Neural crest cell (in vitro differentiated cells): ENCODE data around the gene RNF19B. TPM values are rescaled to one million over a fixed set of nuclear protein-coding genes. Genes with fewer than 3 reads are reported as not detected.

Experiments
- DNase-seq: peaks from one replicate; pipeline ENCODE4 v3.0.0; 2021; ENCODE audit warnings: low read depth, mixed read lengths, low spot score
- H3K27ac Mint-ChIP-seq: one replicate; pipeline ENCODE4 v1.8.0; 2021; ENCODE audit warnings: mild to moderate bottlenecking, mixed read lengths; ENCODE audit not compliant: unreplicated experiment
- H3K27me3 Mint-ChIP-seq: 2 replicates; pipeline ENCODE4 v1.8.0; 2021; ENCODE audit warnings: low read depth, mild to moderate bottlenecking, mixed read lengths
- H3K36me3 Mint-ChIP-seq: 2 replicates; pipeline ENCODE4 v1.8.0; 2021; ENCODE audit warnings: low read depth, mild to moderate bottlenecking, mixed read lengths
- H3K4me1 Mint-ChIP-seq: 2 replicates; pipeline ENCODE4 v1.8.0; 2021; ENCODE audit warnings: mixed read lengths
- H3K4me3 Mint-ChIP-seq: one replicate; pipeline ENCODE4 v1.8.0; 2021; ENCODE audit warnings: mild to moderate bottlenecking, mixed read lengths
- H3K9me3 Mint-ChIP-seq: 2 replicates; pipeline ENCODE4 v1.8.0; 2021; ENCODE audit warnings: mixed read lengths
- total RNA-seq: library from RNA; stranded (reverse); gene quantifications from 2 replicates; pipeline ENCODE4 v1.2.1, GENCODE V29; 2021
- TF ChIP-seq, protein P1 (sequence below): fragments of 200-600 bp; sonication (generic); conservative IDR thresholded peaks from 2 replicates; pipeline ENCODE4 v1.5.0; 2021; ENCODE audit warnings: antibody characterized with exemption, mild to moderate bottlenecking

RNF19B gene
- total RNA-seq, 1 donor from 2014 or later, result 14.9 TPM

DNA sequence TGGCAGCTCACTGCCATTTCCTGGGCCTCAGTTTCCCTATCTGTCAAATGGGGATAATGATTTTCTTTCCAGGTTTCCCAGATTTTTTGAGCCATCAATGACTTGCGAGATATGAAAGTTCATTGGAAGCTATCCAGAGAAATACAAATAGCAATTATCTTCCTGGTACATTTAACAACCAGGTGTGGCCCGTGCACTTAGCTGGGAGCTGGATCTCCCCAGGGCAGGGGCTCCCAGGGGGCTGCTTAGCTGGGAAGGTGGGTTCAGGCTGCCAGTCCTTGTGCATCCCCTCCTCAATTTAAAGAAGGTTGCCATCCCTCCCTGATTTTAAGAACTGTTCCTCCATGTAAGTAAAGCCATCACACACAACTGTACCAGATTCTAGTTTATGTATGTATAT, 59.8 kb downstream of the RNF19B start:
- Mint-ChIP-seq H3K4me1 (no peaks in the 10 kb centered on the region), H3K27me3 (peaks cover 54% of the 10 kb centered on the region), H3K36me3 (no peaks in the 10 kb centered on the region), H3K27ac (no peak overlapping the region), H3K9me3 (no peaks in the 10 kb centered on the region), H3K4me3 (no peak overlapping the region)
- TF ChIP-seq, protein P1, sequence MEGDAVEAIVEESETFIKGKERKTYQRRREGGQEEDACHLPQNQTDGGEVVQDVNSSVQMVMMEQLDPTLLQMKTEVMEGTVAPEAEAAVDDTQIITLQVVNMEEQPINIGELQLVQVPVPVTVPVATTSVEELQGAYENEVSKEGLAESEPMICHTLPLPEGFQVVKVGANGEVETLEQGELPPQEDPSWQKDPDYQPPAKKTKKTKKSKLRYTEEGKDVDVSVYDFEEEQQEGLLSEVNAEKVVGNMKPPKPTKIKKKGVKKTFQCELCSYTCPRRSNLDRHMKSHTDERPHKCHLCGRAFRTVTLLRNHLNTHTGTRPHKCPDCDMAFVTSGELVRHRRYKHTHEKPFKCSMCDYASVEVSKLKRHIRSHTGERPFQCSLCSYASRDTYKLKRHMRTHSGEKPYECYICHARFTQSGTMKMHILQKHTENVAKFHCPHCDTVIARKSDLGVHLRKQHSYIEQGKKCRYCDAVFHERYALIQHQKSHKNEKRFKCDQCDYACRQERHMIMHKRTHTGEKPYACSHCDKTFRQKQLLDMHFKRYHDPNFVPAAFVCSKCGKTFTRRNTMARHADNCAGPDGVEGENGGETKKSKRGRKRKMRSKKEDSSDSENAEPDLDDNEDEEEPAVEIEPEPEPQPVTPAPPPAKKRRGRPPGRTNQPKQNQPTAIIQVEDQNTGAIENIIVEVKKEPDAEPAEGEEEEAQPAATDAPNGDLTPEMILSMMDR, result no peak
- DNase-seq, result no peak

DNA sequence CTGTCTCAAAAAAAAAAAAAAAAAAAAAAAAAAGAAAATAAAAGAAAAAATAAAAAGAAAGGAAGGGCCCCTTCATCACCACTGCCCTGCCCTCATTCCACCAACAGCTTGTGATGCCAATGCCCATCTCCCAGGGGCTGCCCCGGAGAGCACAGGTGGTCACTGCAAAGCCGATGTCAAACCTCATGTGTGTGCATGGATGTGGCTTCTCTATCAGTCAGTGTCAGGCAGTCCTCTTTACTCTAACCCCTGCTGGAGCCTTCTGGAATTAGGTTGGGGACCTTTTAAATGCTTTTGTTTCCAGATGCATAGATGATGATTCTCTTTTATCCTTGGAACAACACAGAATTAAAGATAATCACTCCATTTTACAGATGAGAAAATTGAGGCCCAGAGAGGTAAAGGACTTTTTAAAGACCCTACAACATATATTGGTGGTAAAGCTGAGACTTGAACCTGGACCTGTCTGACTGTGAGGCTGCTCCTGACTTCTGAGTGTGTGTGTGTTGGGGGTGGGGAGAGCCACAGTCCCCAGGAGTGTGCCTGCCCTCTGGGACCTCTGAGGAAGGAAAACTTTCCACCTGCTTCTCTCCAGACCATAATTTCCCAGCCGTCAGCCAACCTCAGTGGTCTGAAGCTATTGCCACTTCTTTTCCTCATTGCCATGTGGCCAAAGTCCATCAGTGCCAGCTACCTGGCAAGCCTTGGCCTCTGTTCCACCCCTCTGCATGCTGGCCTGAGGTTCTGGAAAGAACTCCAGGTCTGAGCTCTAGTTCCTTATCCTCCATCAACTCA, 60.4 kb downstream of the RNF19B start:
- Mint-ChIP-seq H3K4me3 (no peak overlapping the region), H3K27me3 (peaks cover 58% of the 10 kb centered on the region), H3K4me1 (no peaks in the 10 kb centered on the region), H3K36me3 (no peaks in the 10 kb centered on the region), H3K27ac (no peak overlapping the region), H3K9me3 (no peaks in the 10 kb centered on the region)
- TF ChIP-seq, protein P1, result no peak
- DNase-seq, result no peak

DNA sequence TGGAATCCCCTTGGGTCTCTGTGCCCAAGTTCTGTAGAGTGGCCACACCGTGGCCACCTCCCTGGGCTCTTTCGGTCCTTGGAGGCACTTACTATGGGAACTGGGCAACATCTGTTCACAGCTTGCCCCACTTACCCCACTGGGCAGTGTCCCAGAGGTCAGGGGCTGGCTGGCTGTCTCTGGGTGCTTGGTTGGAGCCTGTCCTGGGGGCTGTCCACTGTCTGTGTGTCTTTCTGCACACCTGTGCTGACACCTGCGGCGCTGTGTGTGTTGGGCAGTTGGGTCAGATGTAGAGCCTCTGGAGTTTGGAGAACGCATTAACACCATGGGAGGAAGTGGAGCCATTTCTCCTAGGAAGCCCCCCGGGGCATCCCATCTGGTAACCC, 62.1 kb downstream of the RNF19B start:
- TF ChIP-seq, protein P1, result no peak
- Mint-ChIP-seq H3K27me3 (peaks cover 72% of the 10 kb centered on the region), H3K27ac (no peak overlapping the region), H3K36me3 (no peaks in the 10 kb centered on the region), H3K9me3 (no peaks in the 10 kb centered on the region), H3K4me3 (peak overlapping the region; percentile 53), H3K4me1 (no peaks in the 10 kb centered on the region)
- no peak for DNase-seq

DNA sequence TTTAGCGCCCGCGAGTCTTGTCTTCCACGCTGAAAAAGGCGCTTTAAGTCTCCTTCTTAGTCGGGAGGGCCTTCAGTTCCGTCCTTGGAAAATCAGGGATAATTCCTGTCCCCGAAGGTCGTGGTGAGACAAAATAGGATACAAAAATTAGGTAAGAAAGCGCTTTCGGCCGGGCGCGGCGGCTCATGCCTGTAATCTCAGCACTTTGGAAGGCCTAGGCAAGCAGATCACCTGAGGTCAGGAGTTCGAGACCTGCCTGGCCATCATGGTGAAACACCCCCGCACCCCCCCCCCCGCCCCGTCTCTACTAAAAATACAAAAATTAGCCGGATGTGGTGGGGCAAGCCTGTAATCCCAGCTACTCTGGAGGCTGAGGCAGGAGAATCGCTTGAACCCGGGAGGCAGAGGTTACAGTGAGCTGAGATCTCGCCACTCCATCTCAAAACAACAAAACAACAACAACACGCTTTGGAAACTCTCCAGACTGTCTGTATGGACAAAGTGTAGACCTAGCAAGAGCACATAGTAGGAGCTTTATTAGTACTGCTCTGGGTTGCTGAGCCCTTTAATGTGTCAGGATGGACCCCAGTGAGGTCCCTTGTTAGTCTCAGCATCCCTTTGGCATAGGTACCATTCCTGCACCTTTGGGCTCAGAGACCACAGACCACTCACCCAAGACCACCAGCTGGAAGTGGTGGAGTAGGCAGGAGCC, 62.6 kb downstream of the RNF19B start:
- peaks cover 77% of the 10 kb centered on the region for H3K27me3 Mint-ChIP-seq
- H3K27ac Mint-ChIP-seq, result no peak overlapping the region
- H3K9me3 Mint-ChIP-seq, result no peaks in the 10 kb centered on the region
- peak overlapping the region; percentile 81 for H3K4me3 Mint-ChIP-seq
- no peak for DNase-seq
- TF ChIP-seq, protein P1, result no peak
- no peaks in the 10 kb centered on the region for H3K4me1 Mint-ChIP-seq
- no peaks in the 10 kb centered on the region for H3K36me3 Mint-ChIP-seq

DNA sequence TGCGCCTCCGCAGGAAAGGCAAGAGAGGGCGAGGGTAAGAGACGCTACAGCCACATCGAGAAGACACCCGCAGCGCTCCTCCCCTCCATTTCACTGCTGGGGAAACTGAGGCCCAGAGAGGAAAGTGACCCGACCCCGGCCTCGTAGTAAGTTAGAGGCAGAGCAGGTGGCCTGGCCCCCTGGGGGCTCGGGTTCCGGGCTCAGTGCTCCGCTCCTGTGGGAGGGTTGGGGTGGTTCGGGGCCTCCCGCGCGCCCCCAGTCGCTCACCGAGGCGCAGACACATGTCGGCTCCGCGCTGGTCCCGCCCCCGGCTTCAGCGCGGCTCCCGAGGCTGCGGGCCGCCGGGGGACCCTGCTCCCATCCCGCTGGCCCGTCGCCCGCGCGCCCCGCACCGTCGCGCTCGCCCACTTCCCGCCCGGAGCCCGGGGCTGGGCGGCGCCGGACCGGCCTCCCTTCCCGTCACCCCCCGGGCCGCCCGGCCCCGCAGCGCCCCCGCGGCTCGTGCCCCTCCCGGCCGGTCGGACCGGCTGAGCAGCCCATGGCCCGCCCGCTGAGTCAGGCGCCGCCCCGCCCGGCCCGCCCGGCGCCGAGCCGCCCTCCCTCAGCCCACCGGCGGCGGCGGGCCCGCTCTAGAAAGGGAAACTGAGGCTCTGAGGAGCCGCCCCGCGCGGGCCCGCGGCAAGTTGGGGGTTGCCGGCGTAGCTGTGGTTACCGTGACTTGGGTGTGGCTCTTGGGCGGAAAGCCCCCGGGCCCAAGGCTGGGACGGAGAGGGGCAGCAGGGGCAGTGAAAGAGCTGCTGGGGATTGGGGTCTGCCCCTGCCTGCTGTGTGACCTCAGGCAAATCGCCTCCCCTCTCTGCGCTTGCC, 63.4 kb downstream of the RNF19B start, which contains the start of gene TMEM54:
TSS of gene TMEM54 (minus strand) at position 434 of the 867 bp plus-strand sequence. CDS start at position 283, 151 bp downstream.
- Mint-ChIP-seq H3K9me3 (no peaks in the 10 kb centered on the region), H3K27me3 (peaks cover 81% of the 10 kb centered on the region), H3K36me3 (no peaks in the 10 kb centered on the region), H3K27ac (no peak within 1 kb of the TSS), H3K4me1 (no peaks in the 10 kb centered on the region), H3K4me3 (peak within 1 kb of the TSS; percentile 81)
- TF ChIP-seq, protein P1, result no peak
- no peak for DNase-seq
